GM20000 (cell line): Measurements from ENCODE around the gene RAB3D.
A peak's percentile ranks its signal among the peaks of the same experiment; 100 is the strongest.

ENCODE experiments used
- DNase-seq: peaks from one replicate; pipeline ENCODE4 v3.0.0; 2012; ENCODE audit warnings: low spot score
- TF ChIP-seq, protein P1 (sequence below): IDR thresholded peaks from 2 replicates; pipeline ENCODE4 v1.5.1; 2012; ENCODE audit warnings: mild to moderate bottlenecking, control low read depth; ENCODE audit errors: extremely low read depth, missing control alignments

RAB3D gene

DNA sequence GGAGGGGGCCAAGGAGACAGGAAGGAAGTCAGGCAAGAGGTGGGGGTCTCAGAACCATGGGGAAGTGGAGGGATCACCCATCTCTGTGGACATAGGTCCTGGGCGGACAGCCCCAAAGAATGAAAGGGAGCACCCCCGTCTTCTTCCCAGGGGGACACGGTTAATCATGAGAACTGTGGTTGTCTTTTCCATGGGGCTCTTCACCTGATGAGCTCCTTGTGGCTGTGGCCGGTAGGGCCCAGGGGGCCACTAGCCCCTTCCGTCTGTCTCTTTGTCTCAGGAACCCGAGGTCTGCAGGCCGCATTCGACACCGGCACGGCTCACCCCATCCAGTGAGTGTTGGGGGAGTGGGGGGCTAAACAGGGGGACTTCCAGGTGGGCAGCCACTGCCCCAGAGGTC is 24.4 kb upstream of the RAB3D start:
- TF ChIP-seq, protein P1, sequence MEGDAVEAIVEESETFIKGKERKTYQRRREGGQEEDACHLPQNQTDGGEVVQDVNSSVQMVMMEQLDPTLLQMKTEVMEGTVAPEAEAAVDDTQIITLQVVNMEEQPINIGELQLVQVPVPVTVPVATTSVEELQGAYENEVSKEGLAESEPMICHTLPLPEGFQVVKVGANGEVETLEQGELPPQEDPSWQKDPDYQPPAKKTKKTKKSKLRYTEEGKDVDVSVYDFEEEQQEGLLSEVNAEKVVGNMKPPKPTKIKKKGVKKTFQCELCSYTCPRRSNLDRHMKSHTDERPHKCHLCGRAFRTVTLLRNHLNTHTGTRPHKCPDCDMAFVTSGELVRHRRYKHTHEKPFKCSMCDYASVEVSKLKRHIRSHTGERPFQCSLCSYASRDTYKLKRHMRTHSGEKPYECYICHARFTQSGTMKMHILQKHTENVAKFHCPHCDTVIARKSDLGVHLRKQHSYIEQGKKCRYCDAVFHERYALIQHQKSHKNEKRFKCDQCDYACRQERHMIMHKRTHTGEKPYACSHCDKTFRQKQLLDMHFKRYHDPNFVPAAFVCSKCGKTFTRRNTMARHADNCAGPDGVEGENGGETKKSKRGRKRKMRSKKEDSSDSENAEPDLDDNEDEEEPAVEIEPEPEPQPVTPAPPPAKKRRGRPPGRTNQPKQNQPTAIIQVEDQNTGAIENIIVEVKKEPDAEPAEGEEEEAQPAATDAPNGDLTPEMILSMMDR: no peak
- DNase-seq: no peak

DNA sequence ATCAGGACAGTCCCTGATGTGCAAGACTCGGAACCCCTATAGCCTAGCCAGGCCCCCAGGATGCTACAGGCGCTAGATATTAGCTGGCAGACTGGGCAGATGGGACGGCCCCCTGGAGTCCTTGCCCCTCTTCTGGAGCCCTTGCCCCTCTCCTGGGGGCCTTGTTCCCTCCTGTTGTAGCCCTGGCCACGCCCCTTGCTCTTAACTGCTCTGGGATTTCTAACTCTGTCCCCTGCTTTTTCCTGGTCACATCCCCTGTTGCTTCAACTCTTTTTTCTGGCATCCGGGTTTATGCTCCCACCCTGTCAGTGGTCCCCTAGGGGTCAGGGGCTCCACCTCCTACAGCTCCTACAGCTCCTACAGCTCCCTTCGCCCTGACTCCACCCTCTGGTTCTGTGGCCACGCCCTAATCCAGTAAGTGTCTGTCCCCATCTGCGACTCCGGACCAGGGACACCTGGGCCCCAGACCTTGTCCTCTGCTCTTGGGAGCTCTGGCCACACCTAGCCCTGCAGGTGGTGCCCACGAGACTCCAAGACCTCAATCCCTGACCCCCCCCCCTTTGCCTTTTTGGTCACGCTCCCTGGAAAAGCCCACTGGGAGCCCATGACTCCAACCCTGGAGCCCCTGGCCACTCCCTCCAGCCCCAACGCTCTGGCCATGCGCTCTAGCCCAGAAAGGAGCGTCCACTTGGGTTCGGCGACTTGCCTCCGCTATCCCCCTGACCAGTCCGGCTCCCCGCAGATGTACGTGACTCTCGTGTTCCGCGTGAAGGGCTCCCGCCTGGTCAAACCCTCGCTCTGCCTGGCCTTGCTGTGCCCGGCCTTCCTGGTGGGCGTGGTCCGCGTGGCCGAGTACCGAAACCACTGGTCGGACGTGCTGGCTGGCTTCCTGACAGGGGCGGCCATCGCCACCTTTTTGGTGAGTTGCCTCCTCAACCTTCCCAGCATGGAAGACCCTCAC is 22.6 kb upstream of the RAB3D start:
- TF ChIP-seq, protein P1: no peak
- DNase-seq: peak; percentile 36

DNA sequence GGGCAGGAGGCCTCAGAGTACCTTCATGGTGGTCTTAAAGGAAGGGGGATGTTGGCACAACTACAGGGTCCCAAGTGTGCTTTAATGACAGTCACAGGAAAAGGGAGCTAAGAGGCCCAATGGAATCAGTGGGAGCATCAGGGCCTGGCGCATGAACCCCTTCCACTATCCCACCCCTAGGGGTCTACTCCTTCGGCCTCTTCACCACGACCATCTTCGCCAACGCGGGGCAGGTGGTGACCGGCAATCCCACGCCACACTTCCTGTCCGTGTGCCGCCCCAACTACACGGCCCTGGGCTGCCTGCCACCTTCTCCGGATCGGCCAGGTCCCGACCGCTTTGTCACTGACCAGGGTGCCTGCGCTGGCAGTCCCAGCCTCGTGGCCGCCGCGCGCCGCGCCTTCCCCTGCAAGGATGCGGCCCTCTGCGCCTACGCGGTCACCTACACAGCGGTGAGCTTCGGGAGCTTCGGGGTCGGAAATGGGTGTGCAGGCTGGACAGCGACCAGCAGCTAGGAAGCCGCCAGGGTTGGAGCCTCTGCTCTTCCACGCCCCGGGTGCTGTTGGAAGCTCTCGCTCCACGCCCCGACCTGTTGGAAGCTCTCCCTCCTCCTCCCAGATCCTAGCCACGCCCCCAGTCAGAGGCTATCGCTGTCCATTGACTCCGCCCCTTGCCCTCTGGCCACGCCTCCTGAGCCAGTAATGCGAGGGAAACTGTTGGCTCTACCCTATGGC is 21.7 kb upstream of the RAB3D start:
- DNase-seq: no peak
- TF ChIP-seq, protein P1: no peak

DNA sequence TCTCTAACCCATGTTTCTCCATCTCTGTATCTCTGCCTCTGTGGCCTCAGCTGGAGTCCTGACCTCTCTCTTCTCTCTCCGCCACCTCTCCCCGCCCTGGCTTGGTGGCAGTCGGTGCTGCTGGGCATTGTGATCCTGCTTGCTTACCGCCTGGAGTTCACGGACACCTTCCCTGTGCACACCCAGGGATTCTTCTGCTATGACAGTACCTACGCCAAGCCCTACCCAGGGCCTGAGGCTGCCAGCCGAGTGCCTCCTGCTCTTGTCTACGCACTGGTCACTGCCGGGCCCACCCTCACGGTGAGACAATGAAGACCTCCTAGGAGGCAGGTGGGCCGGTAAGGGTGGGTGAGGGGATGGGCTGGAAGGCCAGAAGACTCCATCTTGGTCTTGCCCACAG is 20.0 kb upstream of the RAB3D start:
- TF ChIP-seq, protein P1: no peak
- no peak for DNase-seq

DNA sequence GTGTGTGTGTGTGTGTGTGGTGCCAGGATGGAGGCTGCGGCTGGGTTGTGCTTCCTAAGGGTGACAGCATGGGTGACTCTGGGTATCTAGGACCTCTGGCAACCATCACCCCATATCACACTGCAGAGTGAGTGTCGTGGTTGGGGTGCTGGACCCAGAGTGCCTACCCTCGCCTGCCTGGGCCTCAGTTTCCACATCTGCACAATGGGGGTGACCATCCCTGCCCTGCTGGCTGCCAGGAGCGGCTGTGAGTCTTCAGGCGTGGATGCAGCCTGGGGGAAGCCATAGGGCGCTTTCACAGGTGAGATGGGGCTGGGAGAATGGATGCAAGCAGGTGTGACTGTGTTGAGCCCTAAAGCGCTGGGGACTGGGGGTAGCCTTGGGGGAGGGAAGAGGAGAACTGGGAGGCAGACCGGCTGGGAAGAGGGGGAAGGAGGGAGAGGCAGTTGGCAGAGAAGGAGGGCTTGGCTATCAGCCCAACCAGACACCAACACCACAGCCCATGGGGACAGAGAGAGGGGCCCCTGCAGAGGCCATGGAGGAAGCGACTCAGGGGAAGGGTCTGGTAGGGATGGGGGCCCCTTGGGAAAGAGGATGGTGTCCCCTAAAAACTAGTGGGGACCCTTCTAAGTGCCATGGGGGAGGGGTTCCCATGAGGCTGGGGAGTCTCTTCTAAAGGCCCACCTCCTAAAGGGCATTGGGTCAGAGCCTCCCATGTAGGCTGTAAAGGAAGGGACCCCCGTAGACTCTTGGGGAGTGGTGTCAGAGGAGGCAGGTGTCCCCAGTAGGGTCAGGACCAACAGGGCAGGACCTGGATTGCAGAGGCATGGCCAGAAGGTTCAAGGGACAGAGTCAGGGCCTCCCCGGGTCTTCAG is 17.5 kb upstream of the RAB3D start:
- peak; percentile 38 for DNase-seq
- TF ChIP-seq, protein P1: no peak

DNA sequence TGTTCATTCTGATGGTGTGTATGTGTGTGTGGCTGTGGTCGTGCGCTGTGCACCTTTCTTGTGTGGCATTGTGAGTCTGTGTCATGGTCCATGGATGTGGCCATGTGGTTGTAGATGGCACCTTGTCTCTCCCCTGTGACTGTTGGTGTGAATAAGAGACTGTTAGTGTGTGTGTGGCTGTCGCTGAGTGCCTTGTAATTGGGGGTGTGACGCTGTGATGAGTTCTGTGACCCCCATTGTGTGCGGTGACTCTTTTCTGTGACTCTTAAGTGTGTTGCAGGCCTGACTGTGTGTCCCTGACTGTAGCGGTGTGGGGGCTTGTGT is 16.6 kb upstream of the RAB3D start:
- no peak for DNase-seq
- TF ChIP-seq, protein P1: no peak
